Stimulated activated CD4-positive, alpha-beta T cell treated with anti-CD3 and anti-CD28 coated beads, Interleukin-1b, Interleukin-23, amount 100 ng/mL, for 24 hours (primary cell): ENCODE measurements around the gene MICAL1.

Experiments used
- DNase-seq, 4 experiments: peaks; one replicate each; pipeline ENCODE4 v3.0.0-alpha.2; 2020; ENCODE audit warnings: low read depth in 4 of 4, low spot score in 1 of 4

Gene MICAL1

GRCh38 chr6:109456111-109456583 is 575 bp upstream of the MICAL1 start:
- DNase-seq, result no peak

GRCh38 chr6:109454496-109455436 is 806 bp downstream of the MICAL1 start:
- DNase-seq, result peak in 2 of 4 experiments; percentile 22 to 44

- DNase-seq, result no peak
Measured at GRCh38 chr6:109453594-109454495, 1.7 kb downstream of the MICAL1 start.

- no peak for DNase-seq
Measured at GRCh38 chr6:109453156-109453555, 2.4 kb downstream of the MICAL1 start.

- no peak for DNase-seq
Measured at GRCh38 chr6:109452181-109452580, 3.4 kb downstream of the MICAL1 start.

- no peak for DNase-seq
Measured at GRCh38 chr6:109451376-109451775, 4.2 kb downstream of the MICAL1 start.

- DNase-seq, result no peak
Measured at GRCh38 chr6:109450801-109451200, 4.8 kb downstream of the MICAL1 start.

- no peak for DNase-seq
Measured at GRCh38 chr6:109449795-109450673, 5.5 kb downstream of the MICAL1 start.

GRCh38 chr6:109449064-109449794 is 6.3 kb downstream of the MICAL1 start:
- no peak for DNase-seq

GRCh38 chr6:109448615-109449014 is 7.0 kb downstream of the MICAL1 start:
- DNase-seq, result no peak

GRCh38 chr6:109447878-109448555 is 7.6 kb downstream of the MICAL1 start:
- no peak for DNase-seq

- no peak for DNase-seq
Measured at GRCh38 chr6:109447087-109447486, 8.5 kb downstream of the MICAL1 start.

GRCh38 chr6:109446541-109446940 is 9.0 kb downstream of the MICAL1 start:
- DNase-seq, result no peak

- no peak for DNase-seq
Measured at GRCh38 chr6:109446072-109446471, 9.5 kb downstream of the MICAL1 start.

GRCh38 chr6:109445382-109445781 is 10.2 kb downstream of the MICAL1 start:
- DNase-seq, result no peak

GRCh38 chr6:109443425-109443950 is 12.1 kb downstream of the MICAL1 start:
- DNase-seq, result no peak

- no peak for DNase-seq
Measured at GRCh38 chr6:109442393-109442924, 13.1 kb downstream of the MICAL1 start.

- no peak for DNase-seq
Measured at GRCh38 chr6:109441069-109441816, 14.3 kb downstream of the MICAL1 start.
